Measurements from ENCODE around the gene SUCLG2. TPM values are rescaled to one million over a fixed set of nuclear protein-coding genes. Genes with fewer than 3 reads are reported as not detected.

Gene SUCLG2
- total and polyA plus RNA-seq, 2 of the 4 experiments (the other 2 are of a cell fraction): 26.8 to 34.6 TPM

GRCh38 chr3:67437789-67438188 is 216.6 kb downstream of the SUCLG2 start:
- intact Hi-C loops (cut with micrococcal nuclease) (no loop called here), in situ Hi-C loops (cut with MboI; ENCODE audit: low sequenced_read_pairs) (no loop called here), dilution Hi-C loops (cut with HindIII; ENCODE audit: low sequenced_read_pairs, unreplicated experiment) (no loop called here)
- Histone ChIP-seq H2BK120ac (ENCODE audit: low read depth, low read length) (no peak overlapping the region), H3K56ac (ENCODE audit: extremely low read depth, insufficient read depth, low read length) (no peak overlapping the region), H3K9me3 (ENCODE audit: control insufficient read depth, insufficient read depth, low read length) (no peaks in the 10 kb centered on the region), H2AK5ac (ENCODE audit: low read depth, low read length) (no peak overlapping the region), H3K9me1 (ENCODE audit: insufficient read depth, low read length) (no peaks in the 10 kb centered on the region), H3K4ac (ENCODE audit: low read depth, low read length) (no peak overlapping the region), H4K8ac (ENCODE audit: low read depth in 2 of 2, low read length in 2 of 2) (no peak overlapping the region), H2BK15ac (ENCODE audit: low read depth, low read length) (no peak overlapping the region), H2AFZ (replicated peaks; ENCODE audit: low read length, poor library complexity) (no peak overlapping the region), H2AK9ac (replicated peaks; ENCODE audit: low read depth, low read length, poor library complexity) (no peak overlapping the region), H3K27me3 (ENCODE audit: control insufficient read depth, insufficient read depth, low read length) (no peaks in the 10 kb centered on the region), H3K36me3 (ENCODE audit: control insufficient read depth, insufficient read depth, low read length) (no peaks in the 10 kb centered on the region), H3K27ac (ENCODE audit: insufficient read depth, low read length) (no peak overlapping the region), H3K79me1 (ENCODE audit: low read depth in 1 of 2, low read length in 2 of 2) (no peaks in the 10 kb centered on the region; a peak in 1 of 4 replicates), H2BK5ac (ENCODE audit: low read depth, low read length, poor library complexity, severe bottlenecking) (no peak overlapping the region), H4K20me1 (ENCODE audit: insufficient read depth, low read length) (no peaks in the 10 kb centered on the region), H3K4me1 (ENCODE audit: control insufficient read depth, insufficient read depth, low read length) (0 out of 2 replicates have a peak, but pooled peaks cover 2% of the 10 kb centered on the region), H3K14ac (replicated peaks; ENCODE audit: low read depth, low read length) (no peak overlapping the region), H3K9ac (ENCODE audit: low read depth, low read length) (no peak overlapping the region), H3K4me2 (ENCODE audit: low read depth, low read length) (no peak overlapping the region), H3K4me3 (ENCODE audit: insufficient read depth, low read depth, low read length) (no peak overlapping the region), H3K23ac (ENCODE audit: low read depth, low read length) (no peak overlapping the region), H4K91ac (ENCODE audit: insufficient read depth, low read depth, low read length) (no peak overlapping the region), H4K5ac (ENCODE audit: low read depth, low read length) (no peak overlapping the region), H3K18ac (ENCODE audit: low read depth, low read length) (no peak overlapping the region), H2BK20ac (ENCODE audit: low read depth, low read length) (no peak overlapping the region)
- DNase-seq (no peak), ATAC-seq (ENCODE audit: low read depth) (no peak)
- no TSS peak for BruUV-seq (replicated peaks)
- CTCF ChIA-PET: no interaction called here
- TF ChIP-seq POLR2A (IDR thresholded peaks at IDR 0.05; ENCODE audit: low read depth, low read length) (no peak), MAFK (IDR thresholded peaks at IDR 0.05; ENCODE audit: low read depth, low read length) (no peak), SMC3 (IDR thresholded peaks at IDR 0.05; ENCODE audit: low read depth, low read length) (no peak), NFE2L2 (IDR thresholded peaks at IDR 0.05; ENCODE audit: low read depth, low read length) (no peak), CHD1 (IDR thresholded peaks at IDR 0.05; ENCODE audit: low read depth, low read length) (no peak), MXI1 (IDR thresholded peaks at IDR 0.05; ENCODE audit: borderline replicate concordance, low read depth, low read length) (no peak), ELK1 (IDR thresholded peaks at IDR 0.05; ENCODE audit: borderline replicate concordance, low read depth, low read length) (no peak), RAD21 (IDR thresholded peaks at IDR 0.05; ENCODE audit: low read length) (no peak), CEBPB (IDR thresholded peaks at IDR 0.05; ENCODE audit: low read depth, low read length) (no peak), RCOR1 (IDR thresholded peaks at IDR 0.05; ENCODE audit: insufficient replicate concordance, low read length) (no peak), MAZ (IDR thresholded peaks at IDR 0.05; ENCODE audit: borderline replicate concordance, low read depth, low read length) (no peak), RFX5 (IDR thresholded peaks at IDR 0.05; ENCODE audit: low read depth, low read length) (no peak), FOS (IDR thresholded peaks at IDR 0.05; ENCODE audit: low read depth, low read length) (no peak), BHLHE40 (IDR thresholded peaks at IDR 0.05; ENCODE audit: low read depth, low read length) (no peak)
- TF ChIP-seq, protein P1, sequence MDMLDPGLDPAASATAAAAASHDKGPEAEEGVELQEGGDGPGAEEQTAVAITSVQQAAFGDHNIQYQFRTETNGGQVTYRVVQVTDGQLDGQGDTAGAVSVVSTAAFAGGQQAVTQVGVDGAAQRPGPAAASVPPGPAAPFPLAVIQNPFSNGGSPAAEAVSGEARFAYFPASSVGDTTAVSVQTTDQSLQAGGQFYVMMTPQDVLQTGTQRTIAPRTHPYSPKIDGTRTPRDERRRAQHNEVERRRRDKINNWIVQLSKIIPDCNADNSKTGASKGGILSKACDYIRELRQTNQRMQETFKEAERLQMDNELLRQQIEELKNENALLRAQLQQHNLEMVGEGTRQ (IDR thresholded peaks at IDR 0.05; ENCODE audit: low read depth, low read length): no peak
- POLR2A ChIA-PET (ENCODE audit: unreplicated experiment): no interaction called here
- WGBS, 2 experiments (ENCODE audit: extremely low coverage in 2 of 2, insufficient read length in 1 of 2): no CpG with 5 or more reads among the region's 5 CpGs

Data from IMR-90 (cell line).